MCF 10A (cell line): ENCODE results near the gene KLF15. TPM values are rescaled to one million over a fixed set of nuclear protein-coding genes. Genes with fewer than 3 reads are reported as not detected.

Source experiments
- BruUV-seq: library from RNA; stranded (reverse); fragments of 400-500 nt; replicated peaks from 2 replicates; lab custom pipeline; 2021; lab: Mats Ljungman, UMichigan
- CTCF ChIA-PET: fragments of 300-600 bp; sonication (Branson Sonifier 250); formaldehyde crosslinking; extraction: SDS; loops from one replicate; lab custom pipeline; 2021; ENCODE audit warnings: antibody characterized with exemption, inconsistent platforms; lab: Yijun Ruan, JAX
- POLR2A ChIA-PET: fragments of 300-600, 350-650 bp; sonication (Branson Sonifier 250); formaldehyde crosslinking; extraction: SDS; loops from one replicate; lab custom pipeline; 2020; ENCODE audit warnings: antibody characterized with exemption, inconsistent platforms; lab: Yijun Ruan, JAX
- DNase-seq: peaks from one replicate; pipeline ENCODE4 v3.0.0-alpha.2; 2018; ENCODE audit not compliant: unreplicated experiment
- H3K27ac Mint-ChIP-seq: one replicate; pipeline ENCODE4 v1.8.0; 2022; ENCODE audit warnings: mild to moderate bottlenecking, low read depth, mixed read lengths; ENCODE audit not compliant: unreplicated experiment
- H3K27me3 Mint-ChIP-seq: one replicate; pipeline ENCODE4 v1.8.0; 2022; ENCODE audit warnings: mixed read lengths; ENCODE audit not compliant: insufficient read depth, unreplicated experiment
- H3K36me3 Mint-ChIP-seq: one replicate; pipeline ENCODE4 v1.8.0; 2022; ENCODE audit warnings: mild to moderate bottlenecking, moderate library complexity, mixed read lengths; ENCODE audit not compliant: insufficient read depth, unreplicated experiment
- H3K4me1 Mint-ChIP-seq: one replicate; pipeline ENCODE4 v1.8.0; 2022; ENCODE audit warnings: mixed read lengths; ENCODE audit not compliant: insufficient read depth, unreplicated experiment
- H3K4me3 Mint-ChIP-seq: one replicate; pipeline ENCODE4 v1.8.0; 2022; ENCODE audit warnings: mild to moderate bottlenecking, moderate library complexity, mixed read lengths; ENCODE audit not compliant: unreplicated experiment
- H3K9me3 Mint-ChIP-seq: one replicate; pipeline ENCODE4 v1.8.0; 2022; ENCODE audit warnings: mixed read lengths; ENCODE audit not compliant: unreplicated experiment
- intact Hi-C: fragments of 100-400 bp; cut with micrococcal nuclease; formaldehyde crosslinking; loops from 2 replicates; pipeline ENCODE4 v1.14.1; 2022
- total RNA-seq: library from RNA; stranded (reverse); gene quantifications from 2 replicates; pipeline ENCODE4 v1.2.3, GENCODE V29; 2022
- TF ChIP-seq, protein P1 (sequence below): fragments of 200-600 bp; IDR thresholded peaks from one replicate; pipeline ENCODE4 v1.8.0; 2022; ENCODE audit warnings: antibody characterized with exemption, mild to moderate bottlenecking; ENCODE audit not compliant: unreplicated experiment

The KLF15 gene
- total RNA-seq, 1 experiment from 2014 or later, result 8.3 TPM

DNA sequence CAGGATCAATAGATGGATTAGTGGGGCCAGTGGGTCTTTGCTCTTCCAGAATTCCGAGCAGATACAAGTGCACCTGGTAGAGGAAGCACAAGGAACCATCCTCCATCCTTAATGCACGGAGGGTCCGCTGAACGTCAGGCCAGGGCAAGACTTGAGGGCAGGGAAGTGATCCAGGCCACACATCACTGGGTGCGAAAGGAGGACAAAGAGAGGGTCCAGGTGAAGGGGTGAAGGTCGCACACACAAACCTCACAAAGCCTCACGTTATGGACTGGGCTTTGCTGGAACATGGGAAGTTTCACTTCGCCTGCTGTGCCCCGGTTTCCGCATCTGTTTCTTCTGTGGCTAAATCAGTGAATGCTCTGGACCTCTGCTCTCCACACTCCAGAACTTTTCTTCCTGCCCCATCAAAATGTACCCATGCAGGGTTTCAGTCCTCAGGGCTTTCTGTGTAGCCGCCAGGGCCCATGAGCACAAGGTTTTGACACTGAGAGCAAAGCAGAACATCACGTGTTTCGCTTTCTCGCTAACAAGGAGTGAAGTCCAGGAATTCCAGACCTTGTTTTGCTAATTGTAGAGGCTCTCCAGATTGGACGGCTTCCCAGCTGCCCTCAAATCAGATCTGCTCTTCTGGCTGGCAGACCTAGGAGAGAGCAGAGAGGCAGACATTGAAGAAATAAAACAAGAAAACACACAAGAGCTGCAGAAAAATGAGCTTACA is 56.3 kb downstream of the KLF15 start:
- DNase-seq, result no peak
- no peak overlapping the region for H3K27ac Mint-ChIP-seq
- no peak overlapping the region for H3K4me3 Mint-ChIP-seq
- H3K9me3 Mint-ChIP-seq, result peaks cover 24% of the 10 kb centered on the region
- intact Hi-C loops, result no loop called here
- POLR2A ChIA-PET, result no interaction called here
- no TSS peak for BruUV-seq
- no peaks in the 10 kb centered on the region for H3K27me3 Mint-ChIP-seq
- peaks cover 6% of the 10 kb centered on the region for H3K36me3 Mint-ChIP-seq
- TF ChIP-seq, protein P1, sequence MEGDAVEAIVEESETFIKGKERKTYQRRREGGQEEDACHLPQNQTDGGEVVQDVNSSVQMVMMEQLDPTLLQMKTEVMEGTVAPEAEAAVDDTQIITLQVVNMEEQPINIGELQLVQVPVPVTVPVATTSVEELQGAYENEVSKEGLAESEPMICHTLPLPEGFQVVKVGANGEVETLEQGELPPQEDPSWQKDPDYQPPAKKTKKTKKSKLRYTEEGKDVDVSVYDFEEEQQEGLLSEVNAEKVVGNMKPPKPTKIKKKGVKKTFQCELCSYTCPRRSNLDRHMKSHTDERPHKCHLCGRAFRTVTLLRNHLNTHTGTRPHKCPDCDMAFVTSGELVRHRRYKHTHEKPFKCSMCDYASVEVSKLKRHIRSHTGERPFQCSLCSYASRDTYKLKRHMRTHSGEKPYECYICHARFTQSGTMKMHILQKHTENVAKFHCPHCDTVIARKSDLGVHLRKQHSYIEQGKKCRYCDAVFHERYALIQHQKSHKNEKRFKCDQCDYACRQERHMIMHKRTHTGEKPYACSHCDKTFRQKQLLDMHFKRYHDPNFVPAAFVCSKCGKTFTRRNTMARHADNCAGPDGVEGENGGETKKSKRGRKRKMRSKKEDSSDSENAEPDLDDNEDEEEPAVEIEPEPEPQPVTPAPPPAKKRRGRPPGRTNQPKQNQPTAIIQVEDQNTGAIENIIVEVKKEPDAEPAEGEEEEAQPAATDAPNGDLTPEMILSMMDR, result no peak
- no peaks in the 10 kb centered on the region for H3K4me1 Mint-ChIP-seq
- CTCF ChIA-PET, result interaction anchor here (0.6 kb wide), 1 partner anchor 34 kb away, joined by 3 read pairs; no protein-coding TSS in a partner anchor

DNA sequence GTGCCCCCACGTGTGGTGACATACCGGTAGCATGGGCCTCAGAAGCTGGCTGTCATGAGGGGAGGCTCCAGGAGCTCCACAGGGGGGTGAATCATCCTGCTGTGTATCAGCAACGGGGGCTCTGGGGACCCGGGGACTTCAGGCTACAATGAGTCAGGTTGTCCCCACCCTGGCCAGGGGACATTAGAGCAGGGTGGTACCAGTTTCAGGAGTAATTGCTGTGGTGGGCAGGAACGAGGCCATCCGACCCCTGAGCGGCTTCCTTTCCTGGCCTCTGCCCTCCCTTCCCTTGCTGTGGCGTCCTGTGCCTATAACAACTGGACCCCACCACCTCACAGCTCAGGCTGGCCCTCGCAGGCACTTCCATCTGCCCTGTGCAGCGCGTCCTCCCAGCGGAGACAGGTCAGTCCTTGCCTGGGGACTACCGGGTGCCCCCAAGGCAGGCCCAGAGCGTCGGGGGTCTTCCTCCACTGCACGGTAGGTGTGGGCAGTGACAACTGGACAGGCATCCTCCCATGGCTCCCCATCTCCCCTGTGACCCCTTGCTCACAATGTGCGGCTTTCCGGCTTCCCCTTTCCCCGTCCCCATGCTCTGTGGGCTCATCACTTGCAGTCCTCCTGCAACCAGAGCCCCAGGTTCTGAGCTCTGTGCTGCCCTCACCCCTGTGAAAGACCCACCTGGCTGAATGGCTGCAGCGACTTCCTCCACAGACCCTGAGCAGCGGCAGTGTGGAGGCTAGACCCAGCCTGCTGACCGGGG is 57.0 kb downstream of the KLF15 start:
- POLR2A ChIA-PET, result no interaction called here
- no TSS peak for BruUV-seq
- TF ChIP-seq, protein P1, result no peak
- Mint-ChIP-seq H3K27me3 (no peaks in the 10 kb centered on the region), H3K27ac (no peak overlapping the region), H3K4me3 (no peak overlapping the region), H3K4me1 (no peaks in the 10 kb centered on the region), H3K36me3 (peaks cover 6% of the 10 kb centered on the region), H3K9me3 (peaks cover 24% of the 10 kb centered on the region)
- CTCF ChIA-PET, result interaction anchor here (0.6 kb wide), 1 partner anchor 34 kb away, joined by 3 read pairs; no protein-coding TSS in a partner anchor
- intact Hi-C loops, result no loop called here
- no peak for DNase-seq

DNA sequence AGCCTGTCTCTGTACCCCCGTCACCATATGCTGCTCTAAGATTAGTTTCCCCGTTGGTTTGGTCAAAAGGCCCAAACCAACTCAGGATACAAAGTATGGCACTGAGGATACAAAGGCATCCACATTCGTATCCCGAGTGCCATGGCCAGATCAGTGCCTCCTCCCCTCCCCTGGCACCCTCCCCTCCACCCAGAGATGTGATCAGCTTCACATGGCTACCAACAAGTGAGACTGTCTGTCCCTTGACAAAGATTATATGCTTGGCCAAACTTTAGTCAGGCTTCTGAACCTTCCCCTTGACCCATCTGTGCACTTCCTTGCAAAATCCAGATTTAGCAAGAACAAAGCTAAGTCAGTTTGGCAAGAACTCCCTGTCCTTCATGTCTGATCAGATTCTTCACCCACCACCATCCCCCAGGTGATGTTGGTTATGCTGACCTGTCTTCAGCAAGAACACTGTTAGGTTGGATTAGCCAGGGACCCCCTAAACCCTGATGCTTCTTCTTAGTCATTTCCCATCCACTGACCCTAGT is 61.7 kb downstream of the KLF15 start:
- CTCF ChIA-PET, result no interaction called here
- Mint-ChIP-seq H3K27ac (no peak overlapping the region), H3K36me3 (no peaks in the 10 kb centered on the region), H3K4me3 (no peak overlapping the region), H3K9me3 (no peaks in the 10 kb centered on the region), H3K27me3 (no peaks in the 10 kb centered on the region), H3K4me1 (no peaks in the 10 kb centered on the region)
- no peak for DNase-seq
- intact Hi-C loops, result no loop called here
- no TSS peak for BruUV-seq
- TF ChIP-seq, protein P1, result no peak
- POLR2A ChIA-PET, result interaction anchor here (0.7 kb wide), 1 partner anchor 21 kb away, joined by 3 read pairs; no protein-coding TSS in a partner anchor

DNA sequence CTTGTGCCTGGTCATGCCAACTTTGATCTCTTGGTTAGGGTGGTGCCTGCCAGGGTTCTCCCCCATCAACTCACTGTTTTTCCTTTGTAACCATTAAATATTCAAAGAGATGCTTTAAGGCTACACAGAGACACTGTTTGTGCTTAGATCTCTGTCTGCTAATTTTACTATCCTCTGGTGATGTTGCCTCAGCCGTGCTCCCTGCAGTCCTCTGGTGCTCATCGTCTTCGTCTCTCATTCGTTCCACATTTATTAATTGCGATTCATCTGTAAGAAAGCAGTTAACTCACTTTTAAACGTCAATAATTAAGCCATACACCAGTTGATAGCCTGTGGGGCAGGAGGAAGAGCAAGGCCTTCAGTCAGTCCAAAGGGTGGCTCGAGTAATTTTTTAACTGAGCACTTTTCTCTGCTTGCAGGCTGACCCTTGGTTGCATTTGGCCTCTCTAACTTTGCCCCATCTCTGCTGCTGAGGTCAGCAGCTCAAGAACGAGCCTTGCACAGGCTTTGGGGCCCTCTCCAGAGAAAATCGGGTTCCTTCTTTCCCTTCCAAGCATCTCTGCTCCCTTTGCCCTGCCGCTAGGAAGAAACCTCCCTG is 62.9 kb downstream of the KLF15 start:
- ChIA-PET POLR2A (no interaction called here), CTCF (no interaction called here)
- intact Hi-C loops, result no loop called here
- DNase-seq, result no peak
- Mint-ChIP-seq H3K27me3 (no peaks in the 10 kb centered on the region), H3K27ac (no peak overlapping the region), H3K9me3 (no peaks in the 10 kb centered on the region), H3K4me1 (no peaks in the 10 kb centered on the region), H3K36me3 (no peaks in the 10 kb centered on the region), H3K4me3 (no peak overlapping the region)
- TF ChIP-seq, protein P1, result no peak
- BruUV-seq, result no TSS peak
